ENCODE results near the gene DLGAP4.

DLGAP4 gene

GRCh38 chr20:36306553-36307411 lies 643 bp downstream of the DLGAP4 start:
- DNase-seq (ENCODE audit: low read depth in 3 of 3, low spot score in 1 of 3), result no peak

GRCh38 chr20:36307412-36308325 lies 1.5 kb downstream of the DLGAP4 start:
- no peak for DNase-seq (ENCODE audit: low read depth in 3 of 3, low spot score in 1 of 3)

GRCh38 chr20:36308353-36308752 lies 2.2 kb downstream of the DLGAP4 start:
- DNase-seq (ENCODE audit: low read depth in 3 of 3, low spot score in 1 of 3), result no peak

- no peak for DNase-seq (ENCODE audit: low read depth in 3 of 3, low spot score in 1 of 3)
These were observed 2.8 kb downstream of the DLGAP4 start for GRCh38 chr20:36308986-36309385.

- no peak for DNase-seq (ENCODE audit: low read depth in 3 of 3, low spot score in 1 of 3)
These were observed 3.5 kb downstream of the DLGAP4 start for GRCh38 chr20:36309643-36310042.

GRCh38 chr20:36310215-36310981 lies 4.3 kb downstream of the DLGAP4 start:
- DNase-seq (ENCODE audit: low read depth in 3 of 3, low spot score in 1 of 3), result no peak

- no peak for DNase-seq (ENCODE audit: low read depth in 3 of 3, low spot score in 1 of 3)
These were observed 5.2 kb downstream of the DLGAP4 start for GRCh38 chr20:36311141-36311853.

GRCh38 chr20:36311854-36312723 lies 6.0 kb downstream of the DLGAP4 start:
- DNase-seq (ENCODE audit: low read depth in 3 of 3, low spot score in 1 of 3), result no peak

- DNase-seq (ENCODE audit: low read depth in 3 of 3, low spot score in 1 of 3), result no peak
These were observed 6.7 kb downstream of the DLGAP4 start for GRCh38 chr20:36312724-36313441.

- DNase-seq (ENCODE audit: low read depth in 3 of 3, low spot score in 1 of 3), result no peak
These were observed 7.3 kb downstream of the DLGAP4 start for GRCh38 chr20:36313476-36313875.

- DNase-seq (ENCODE audit: low read depth in 3 of 3, low spot score in 1 of 3), result no peak
These were observed 7.8 kb downstream of the DLGAP4 start for GRCh38 chr20:36313926-36314325.

- DNase-seq (ENCODE audit: low read depth in 3 of 3, low spot score in 1 of 3), result no peak
These were observed 8.8 kb downstream of the DLGAP4 start for GRCh38 chr20:36314734-36315544.

GRCh38 chr20:36315545-36316351 lies 9.6 kb downstream of the DLGAP4 start:
- no peak for DNase-seq (ENCODE audit: low read depth in 3 of 3, low spot score in 1 of 3)

- no peak for DNase-seq (ENCODE audit: low read depth in 3 of 3, low spot score in 1 of 3)
These were observed 11.5 kb downstream of the DLGAP4 start for GRCh38 chr20:36317675-36318074.

- no peak for DNase-seq (ENCODE audit: low read depth in 3 of 3, low spot score in 1 of 3)
These were observed 12.0 kb downstream of the DLGAP4 start for GRCh38 chr20:36318166-36318565.

GRCh38 chr20:36319356-36320260 lies 13.5 kb downstream of the DLGAP4 start:
- no peak for DNase-seq (ENCODE audit: low read depth in 3 of 3, low spot score in 1 of 3)

Measured in stimulated activated CD4-positive, alpha-beta T cell treated with anti-CD3 and anti-CD28 coated beads, TNF-alpha, amount 100 ng/mL, for 1 hour (primary cell).